Bronchial epithelial cell (primary cell): ENCODE measurements around the gene ANKRD52. TPM values are rescaled to one million over a fixed set of nuclear protein-coding genes. Genes with fewer than 3 reads are reported as not detected.
A peak's percentile ranks its signal among the peaks of the same experiment; 100 is the strongest.

Experiments used
- DNase-seq: peaks from one replicate; pipeline ENCODE4 v3.0.0-alpha.2; 2010; ENCODE audit warnings: low read depth
- FAIRE-seq: peaks from 2 replicates; lab custom pipeline; 2011; peaks lifted over from hg19 to GRCh38; lab: Jason Lieb, UNC
- H3K27me3 ChIP-seq: 2 replicates; pipeline ENCODE4 v1.5.1; 2011; ENCODE audit warnings: low read length; ENCODE audit not compliant: control insufficient read depth, insufficient read depth
- H3K36me3 ChIP-seq: 2 replicates; pipeline ENCODE4 v1.5.1; 2011; ENCODE audit warnings: low read length; ENCODE audit not compliant: control insufficient read depth, insufficient read depth
- H3K4me3 ChIP-seq: 2 replicates; pipeline ENCODE4 v1.5.1; 2011; ENCODE audit warnings: mild to moderate bottlenecking, low read depth, low read length, control low read depth
- CTCF ChIP-seq: IDR thresholded peaks from 2 replicates; pipeline ENCODE4 v1.5.1; 2011; ENCODE audit warnings: mild to moderate bottlenecking, moderate library complexity, low read length, control low read depth, inconsistent platforms; ENCODE audit not compliant: insufficient read depth, severe bottlenecking
- total RNA-seq: library from RNA; depleted of rRNA; stranded (reverse); fragments of >200 nt; gene quantifications from 2 replicates; pipeline ENCODE4 v1.2.1, GENCODE V29; 2014

Gene ANKRD52
- total RNA-seq, 1 donor from 2014 or later = 6.8 TPM

- peaks cover 35% of the 10 kb centered on the region for H3K36me3 ChIP-seq
- H3K27me3 ChIP-seq = no peaks in the 10 kb centered on the region
- FAIRE-seq = no peak
- no peak for TF ChIP-seq CTCF
- DNase-seq = no peak
- no peak overlapping the region for H3K4me3 ChIP-seq
Observed at GRCh38 chr12:56212361-56212760, 45.8 kb downstream of the ANKRD52 start.

- Histone ChIP-seq H3K4me3 (no peak overlapping the region), H3K36me3 (peaks cover 33% of the 10 kb centered on the region), H3K27me3 (no peaks in the 10 kb centered on the region)
- FAIRE-seq = peak; percentile 68
- no peak for DNase-seq
- TF ChIP-seq CTCF = no peak
Observed at GRCh38 chr12:56208006-56208405, 50.2 kb downstream of the ANKRD52 start.

- no peak for FAIRE-seq
- DNase-seq = peak; percentile 59
- Histone ChIP-seq H3K27me3 (no peaks in the 10 kb centered on the region), H3K36me3 (peaks cover 28% of the 10 kb centered on the region), H3K4me3 (no peak overlapping the region)
- peak; percentile 78 for TF ChIP-seq CTCF
Observed at GRCh38 chr12:56206452-56207166, 51.6 kb downstream of the ANKRD52 start.

- no peak for DNase-seq
- Histone ChIP-seq H3K27me3 (no peaks in the 10 kb centered on the region), H3K36me3 (peaks cover 24% of the 10 kb centered on the region), H3K4me3 (no peak overlapping the region)
- no peak for TF ChIP-seq CTCF
- no peak for FAIRE-seq
Observed at GRCh38 chr12:56205445-56205844, 52.7 kb downstream of the ANKRD52 start.

- Histone ChIP-seq H3K36me3 (peaks cover 19% of the 10 kb centered on the region), H3K27me3 (no peaks in the 10 kb centered on the region), H3K4me3 (no peak overlapping the region)
- DNase-seq (no peak), FAIRE-seq (no peak)
- no peak for TF ChIP-seq CTCF
Observed at GRCh38 chr12:56204275-56204674, 53.9 kb downstream of the ANKRD52 start.

GRCh38 chr12:56202838-56203237 lies 55.3 kb downstream of the ANKRD52 start:
- TF ChIP-seq CTCF = no peak
- no peak overlapping the region for H3K4me3 ChIP-seq
- no peak for FAIRE-seq

More at GRCh38 chr12:56202838-56203237, 55.3 kb downstream of the ANKRD52 start:
- Histone ChIP-seq H3K36me3 (peaks cover 14% of the 10 kb centered on the region), H3K27me3 (no peaks in the 10 kb centered on the region)
- no peak for DNase-seq
